Stimulated activated CD8-positive, alpha-beta memory T cell treated with anti-CD3 and anti-CD28 coated beads, Interleukin-7, amount 100 ng/mL, for 48 hours (primary cell): ENCODE data around the gene RARB.

ENCODE experiments used
- DNase-seq, 2 donors: peaks; one replicate each; pipeline ENCODE4 v3.0.0-alpha.2; 2020; ENCODE audit warnings: low read depth in 1 of 2; ENCODE audit errors: extremely low read depth in 1 of 2

Gene RARB

DNA sequence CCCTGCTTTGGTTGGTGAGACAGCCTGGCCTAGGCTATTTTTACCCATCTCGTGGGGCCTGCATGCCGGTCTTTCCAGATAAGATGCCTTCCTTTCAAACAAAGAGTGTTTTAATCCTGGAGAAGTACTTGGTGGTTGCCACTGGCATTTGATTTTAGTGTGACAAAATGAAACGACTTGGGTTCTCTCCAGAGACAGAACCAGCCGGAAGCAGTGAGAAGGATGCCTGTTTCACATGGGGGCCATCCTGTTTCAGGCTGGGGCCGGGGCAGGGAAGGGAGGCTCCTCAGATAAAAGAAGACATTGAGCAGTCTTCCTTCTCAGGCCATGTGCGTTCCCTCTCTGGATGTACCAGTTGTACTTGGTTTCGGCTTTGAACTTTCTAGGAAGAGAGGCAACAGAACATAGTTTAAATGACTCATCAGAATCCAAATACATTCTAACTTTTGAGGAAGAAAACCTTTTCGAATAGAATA, 161.8 kb downstream of the RARB start:
- no peak for DNase-seq

DNA sequence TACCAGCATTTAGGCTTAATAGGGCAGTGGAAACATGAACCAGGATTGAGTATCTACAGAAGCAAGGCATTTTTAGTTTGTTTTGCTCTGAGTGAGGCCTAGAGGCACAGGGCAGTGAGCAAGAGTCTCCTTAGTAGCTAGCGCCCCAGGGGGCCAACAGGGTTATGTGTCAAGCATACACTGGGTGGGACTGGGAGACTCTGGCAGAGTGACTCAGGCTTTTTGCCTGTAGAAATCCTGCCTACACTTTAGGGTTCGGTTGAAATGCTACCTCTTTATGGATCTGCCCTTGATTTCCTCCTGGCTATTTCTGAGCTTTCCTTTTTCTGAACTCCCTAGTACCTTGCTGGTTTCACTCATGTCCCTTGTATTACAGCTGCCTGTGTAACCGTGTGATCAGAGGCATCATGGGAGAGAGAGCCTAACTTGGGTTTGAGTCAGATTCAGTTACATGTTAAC, 164.5 kb downstream of the RARB start:
- DNase-seq: no peak

- DNase-seq: no peak
Measured at GRCh38 chr3:25593001-25593400, 164.9 kb downstream of the RARB start.

DNA sequence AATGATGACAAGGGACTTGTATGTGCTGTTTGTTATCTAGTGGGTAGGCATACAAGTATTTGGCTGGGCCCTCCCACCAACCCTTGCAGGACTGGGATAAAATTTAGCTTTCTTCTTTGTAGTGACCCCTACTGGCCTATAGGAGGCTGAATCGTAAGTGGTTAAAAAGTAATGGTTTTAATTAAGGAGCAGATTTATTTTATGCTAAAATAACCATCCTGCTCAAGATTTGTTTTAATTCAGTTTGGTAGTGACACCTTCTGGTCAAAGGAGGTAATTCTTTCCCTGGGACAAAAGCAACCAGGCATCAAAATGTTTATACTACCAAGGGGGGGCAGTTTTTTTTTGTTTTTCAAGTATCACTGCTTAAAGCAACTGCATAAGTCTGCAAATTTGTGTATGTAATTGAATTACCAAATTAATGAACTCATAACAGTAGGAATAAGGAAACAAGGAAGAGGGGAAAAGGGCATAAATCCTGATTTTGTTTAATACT, 166.0 kb downstream of the RARB start:
- DNase-seq: no peak

DNA sequence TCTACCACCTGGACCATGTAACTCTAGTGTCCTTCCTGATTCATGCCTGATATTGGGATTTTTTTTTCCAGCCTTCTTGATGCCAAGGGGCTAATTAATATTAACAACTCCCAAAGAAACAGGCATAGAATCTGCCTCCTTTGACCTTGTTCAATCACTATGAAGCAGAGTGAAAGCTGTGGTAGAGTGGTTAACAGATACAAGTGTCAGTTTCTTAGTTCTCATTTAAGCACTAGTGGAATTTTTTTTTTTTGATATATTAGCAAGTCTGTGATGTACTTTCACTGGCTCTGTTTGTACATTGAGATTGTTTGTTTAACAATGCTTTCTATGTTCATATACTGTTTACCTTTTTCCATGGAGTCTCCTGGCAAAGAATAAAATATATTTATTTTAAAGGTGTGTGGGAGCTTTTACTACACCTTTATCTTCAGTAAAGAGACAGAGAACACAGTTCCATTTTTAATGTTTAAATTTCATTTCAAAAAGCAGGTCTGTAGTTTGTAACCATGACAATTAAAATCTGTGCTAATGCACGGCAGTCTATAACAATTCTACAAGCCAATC, 169.6 kb downstream of the RARB start:
- no peak for DNase-seq

DNA sequence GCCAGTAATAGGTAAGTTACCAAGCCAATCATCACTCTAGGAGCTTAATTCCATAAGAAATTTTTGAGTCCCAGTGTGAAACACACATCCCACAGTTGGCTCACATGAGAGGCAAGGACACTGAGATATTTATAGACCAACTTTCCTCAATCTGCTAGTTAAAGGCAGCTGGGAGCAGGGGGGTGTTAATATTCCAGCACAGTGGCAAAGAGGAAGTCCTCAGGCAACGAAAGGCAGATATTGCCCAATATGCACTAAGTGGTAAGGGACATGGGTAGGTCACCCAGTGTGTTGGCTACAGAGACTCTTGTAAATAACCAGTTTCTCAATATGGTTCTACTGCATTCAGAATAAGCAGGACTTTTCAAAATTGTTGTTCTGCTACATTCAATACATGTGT, 175.6 kb downstream of the RARB start:
- DNase-seq: no peak

DNA sequence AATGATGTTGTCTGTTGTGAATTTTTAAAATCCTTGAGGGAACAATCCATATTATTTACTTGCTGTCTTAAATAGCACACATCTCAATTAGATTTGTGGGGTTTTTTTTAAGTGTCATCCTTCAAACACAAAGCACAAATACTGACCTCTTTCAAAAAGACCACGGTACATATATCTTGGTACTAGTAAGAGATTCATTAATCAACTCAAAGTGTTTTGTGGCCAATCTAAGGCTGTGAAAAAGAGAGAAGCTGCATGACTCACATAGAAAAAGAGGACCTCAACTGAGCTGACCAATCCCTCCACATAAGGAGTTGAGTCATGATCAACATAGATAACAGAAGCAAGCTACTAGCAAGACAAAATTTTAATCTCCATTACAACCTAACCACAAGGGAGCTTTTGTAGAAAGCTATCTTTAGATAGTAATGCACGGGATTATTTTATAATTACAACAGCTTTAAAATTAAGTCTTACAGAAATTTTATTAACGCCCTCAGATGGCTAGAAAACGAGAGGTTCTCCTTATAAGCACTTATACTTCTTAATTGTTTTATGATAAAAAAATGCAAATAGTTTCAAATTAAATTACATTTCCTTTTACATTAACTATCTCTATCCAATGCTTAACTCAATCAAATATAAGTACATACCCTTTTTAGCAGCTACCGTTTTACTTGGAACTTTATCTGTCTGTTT, 176.2 kb downstream of the RARB start:
- no peak for DNase-seq

- DNase-seq: no peak
Measured at GRCh38 chr3:25610167-25610566, 182.1 kb downstream of the RARB start.

GRCh38 chr3:25610779-25611178, 182.7 kb downstream of the RARB start:
- no peak for DNase-seq

- DNase-seq: no peak
Measured at GRCh38 chr3:25611193-25611592, 183.1 kb downstream of the RARB start.

DNA sequence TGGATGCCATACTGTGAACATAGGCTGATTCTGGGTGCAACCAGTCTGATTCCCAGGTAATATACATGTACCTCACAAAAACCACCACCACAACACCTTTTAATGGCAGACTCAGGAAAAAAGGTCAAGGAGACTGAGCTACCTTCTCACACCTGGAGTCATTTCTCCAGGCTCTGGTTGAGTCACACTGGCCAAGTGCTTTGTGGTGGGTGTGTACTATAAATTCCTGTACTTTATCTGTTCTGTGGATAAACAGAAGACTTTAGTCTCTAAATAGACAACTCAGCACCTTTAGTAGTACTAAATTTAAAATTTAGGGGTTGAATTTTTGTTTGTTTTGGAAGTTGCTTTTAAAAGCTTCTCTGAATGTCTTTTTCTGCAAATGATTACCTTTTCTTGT, 190.0 kb downstream of the RARB start:
- no peak for DNase-seq

GRCh38 chr3:25619382-25619781, 191.3 kb downstream of the RARB start:
- DNase-seq: no peak

DNA sequence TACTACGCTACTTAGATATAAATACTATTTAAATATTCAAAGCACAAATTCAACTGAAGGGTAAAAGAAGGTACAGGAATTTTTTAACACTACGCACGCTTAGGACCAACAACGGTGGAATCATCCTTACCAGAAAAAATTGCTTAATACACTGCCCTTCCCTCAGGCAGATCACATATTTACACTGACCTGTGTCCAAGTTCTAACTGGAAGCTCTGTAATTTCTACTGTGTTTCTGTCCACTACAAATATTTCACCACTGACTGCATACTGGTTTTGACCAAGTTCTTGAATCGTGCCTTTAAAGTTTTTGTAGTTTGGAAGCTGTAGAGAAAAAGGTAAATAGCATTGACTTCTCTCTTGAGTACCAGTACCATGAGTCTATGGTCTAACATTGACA, 192.4 kb downstream of the RARB start:
- no peak for DNase-seq

GRCh38 chr3:25621087-25621486, 193.0 kb downstream of the RARB start:
- DNase-seq: no peak

DNA sequence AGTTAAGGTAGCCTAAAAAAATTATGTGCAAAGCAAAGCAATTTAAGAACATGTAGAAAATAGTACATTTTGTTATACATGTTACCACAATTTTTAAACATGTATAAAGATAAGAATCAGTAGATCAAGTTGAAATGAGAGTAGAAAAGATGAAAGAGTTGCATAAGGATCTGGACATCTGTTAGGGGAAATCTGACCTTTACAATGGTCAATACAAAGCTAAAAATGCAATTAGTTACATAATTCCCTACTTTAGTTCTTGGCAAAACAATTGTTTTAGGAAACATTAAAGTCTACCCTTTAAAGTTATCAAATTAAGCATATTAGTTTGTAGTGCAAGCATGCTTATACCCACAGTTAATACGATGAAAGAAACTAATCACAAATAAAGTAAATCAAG, 203.9 kb downstream of the RARB start:
- DNase-seq: no peak

GRCh38 chr3:25633919-25634318, 205.9 kb downstream of the RARB start:
- no peak for DNase-seq

DNA sequence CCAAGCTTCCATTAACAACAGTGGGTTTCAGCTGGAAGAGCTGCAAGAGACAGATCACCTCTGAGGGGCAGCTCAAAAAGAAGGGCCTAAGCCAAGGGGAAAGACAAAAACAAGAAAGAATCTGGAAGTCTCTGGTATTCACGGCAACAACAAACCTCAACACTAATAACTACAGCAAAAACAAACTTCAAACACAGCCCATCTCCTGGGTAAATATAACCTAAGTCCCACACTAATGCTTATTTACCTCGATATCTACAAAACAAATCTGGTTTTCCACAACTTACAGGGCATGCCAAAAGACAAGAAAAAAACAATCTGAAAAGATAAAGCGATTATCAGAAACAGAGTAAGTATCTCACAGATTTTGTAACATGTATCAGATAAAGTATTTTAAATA, 207.0 kb downstream of the RARB start:
- no peak for DNase-seq
